WTC11 (cell line): ENCODE results near the gene RUVBL1. TPM values are rescaled to one million over a fixed set of nuclear protein-coding genes. Genes with fewer than 3 reads are reported as not detected.

ENCODE experiments used
- ATAC-seq: fragments of 200-7000 bp; cut with Tn5 transposase; 2 replicates; pipeline ENCODE4 v1.10.0; 2021; ENCODE audit warnings: mild to moderate bottlenecking, moderate library complexity
- Bru-seq: library from RNA; stranded (reverse); fragments of 400-500 nt; gene quantifications from one replicate; lab custom pipeline; 2021; lab: Mats Ljungman, UMichigan
- CTCF ChIA-PET: fragments of 300-600 bp; sonication (Branson Sonifier 250); formaldehyde crosslinking; loops from one replicate; lab custom pipeline; 2021; ENCODE audit warnings: antibody characterized with exemption; lab: Charles Lee
- POLR2A ChIA-PET: fragments of 350-600 bp; sonication (Branson Sonifier 250); formaldehyde crosslinking; loops from one replicate; lab custom pipeline; 2021; ENCODE audit warnings: antibody characterized with exemption; lab: Charles Lee
- DNase-seq: peaks from one replicate; pipeline ENCODE4 v3.0.0; 2021; ENCODE audit warnings: low spot score
- H3K27ac Mint-ChIP-seq: 2 replicates; pipeline ENCODE4 v1.8.0; 2021; ENCODE audit warnings: mixed read lengths
- H3K27me3 Mint-ChIP-seq: 2 replicates; pipeline ENCODE4 v1.8.0; 2021; ENCODE audit warnings: low read depth, mild to moderate bottlenecking, moderate library complexity, mixed read lengths
- H3K36me3 Mint-ChIP-seq: 2 replicates; pipeline ENCODE4 v1.8.0; 2021; ENCODE audit warnings: mixed read lengths
- H3K4me1 Mint-ChIP-seq: 2 replicates; pipeline ENCODE4 v1.8.0; 2022; ENCODE audit warnings: mixed read lengths
- H3K4me3 Mint-ChIP-seq: 2 replicates; pipeline ENCODE4 v1.8.0; 2021; ENCODE audit warnings: mild to moderate bottlenecking, moderate library complexity, mixed read lengths
- H3K9me3 Mint-ChIP-seq: 2 replicates; pipeline ENCODE4 v1.8.0; 2021; ENCODE audit warnings: mixed read lengths
- CREB1 ChIP-seq: sonication (generic); formaldehyde crosslinking; IDR thresholded peaks from 2 replicates; pipeline ENCODE4 v1.8.0; 2023; ENCODE audit warnings: mild to moderate bottlenecking, missing genetic modification reagents
- ELF4 ChIP-seq: sonication (generic); formaldehyde crosslinking; IDR thresholded peaks from 2 replicates; pipeline ENCODE4 v1.8.1; 2022; ENCODE audit warnings: low read depth, mild to moderate bottlenecking, moderate library complexity, missing genetic modification reagents
- FOXK1 ChIP-seq: sonication (generic); formaldehyde crosslinking; IDR thresholded peaks from 2 replicates; pipeline ENCODE4 v1.8.0; 2022; ENCODE audit warnings: mild to moderate bottlenecking, moderate library complexity, missing genetic modification reagents
- FOXP1 ChIP-seq: sonication (generic); formaldehyde crosslinking; IDR thresholded peaks from 2 replicates; pipeline ENCODE4 v1.8.0; 2022; ENCODE audit warnings: missing genetic modification reagents, mild to moderate bottlenecking, moderate library complexity, borderline replicate concordance
- GABPB1 ChIP-seq: sonication (generic); formaldehyde crosslinking; IDR thresholded peaks from 2 replicates; pipeline ENCODE4 v1.8.1; 2023; ENCODE audit warnings: mild to moderate bottlenecking, missing genetic modification reagents
- GRHL2 ChIP-seq: fragments of 250-450 bp; sonication (Bioruptor Pico); IDR thresholded peaks from 2 replicates; pipeline ENCODE4 v1.8.0; 2022; ENCODE audit warnings: mild to moderate bottlenecking, moderate library complexity; ENCODE audit not compliant: insufficient replicate concordance, severe bottlenecking
- NFYB ChIP-seq: sonication (generic); formaldehyde crosslinking; conservative IDR thresholded peaks from 2 replicates; pipeline ENCODE4 v1.8.0; 2022; ENCODE audit warnings: low read depth, missing genetic modification reagents
- NR2C2 ChIP-seq: sonication (generic); formaldehyde crosslinking; IDR thresholded peaks from 2 replicates; pipeline ENCODE4 v1.8.0; 2022; ENCODE audit warnings: mild to moderate bottlenecking, missing genetic modification reagents
- PRRX2 ChIP-seq: fragments of 250-450 bp; sonication (Bioruptor Pico); IDR thresholded peaks from 2 replicates; pipeline ENCODE4 v1.8.0; 2021; ENCODE audit warnings: mild to moderate bottlenecking
- RORB ChIP-seq: fragments of 250-450 bp; sonication (Bioruptor Pico); IDR thresholded peaks from 2 replicates; pipeline ENCODE4 v1.9.0; 2021; ENCODE audit warnings: mild to moderate bottlenecking
- SMAD3 ChIP-seq: sonication (generic); formaldehyde crosslinking; IDR thresholded peaks from 2 replicates; pipeline ENCODE4 v1.8.0; 2022; ENCODE audit warnings: missing genetic modification reagents, mild to moderate bottlenecking, borderline replicate concordance
- TCF7 ChIP-seq: sonication (generic); formaldehyde crosslinking; IDR thresholded peaks from 2 replicates; pipeline ENCODE4 v1.8.0; 2022; ENCODE audit warnings: mild to moderate bottlenecking, low read depth, missing genetic modification reagents, moderate library complexity
- TEAD4 ChIP-seq: sonication (generic); formaldehyde crosslinking; IDR thresholded peaks from 2 replicates; pipeline ENCODE4 v1.8.0; 2022; ENCODE audit warnings: mild to moderate bottlenecking, missing genetic modification reagents
- ZNF138 ChIP-seq: sonication (generic); formaldehyde crosslinking; conservative IDR thresholded peaks from 2 replicates; pipeline ENCODE4 v1.8.1; 2022; ENCODE audit warnings: mild to moderate bottlenecking, moderate library complexity, missing genetic modification reagents
- ZNF263 ChIP-seq: sonication (generic); formaldehyde crosslinking; IDR thresholded peaks from 2 replicates; pipeline ENCODE4 v1.8.1; 2022; ENCODE audit warnings: low read depth, mild to moderate bottlenecking, moderate library complexity, missing genetic modification reagents
- ZNF671 ChIP-seq: fragments of 250-450 bp; sonication (Bioruptor Pico); IDR thresholded peaks from 2 replicates; pipeline ENCODE4 v1.8.0; 2021; ENCODE audit warnings: mild to moderate bottlenecking
- long read RNA-seq, 3 experiments: library from RNA in 1 of 3; library from capped mRNA in 1 of 3; library from polyadenylated mRNA in 1 of 3; unstranded in 2 of 3; stranded (forward) in 1 of 3; transcript quantifications; one replicate each; pipeline ENCODE4 v2.0.0, GENCODE V29; 2021
- total RNA-seq: library from RNA; stranded (reverse); gene quantifications from 3 replicates; pipeline ENCODE4 v1.2.3, GENCODE V29; 2021
- TF ChIP-seq, protein P1 (sequence below): sonication (generic); formaldehyde crosslinking; IDR thresholded peaks from 2 replicates; pipeline ENCODE4 v1.8.1; 2022; ENCODE audit warnings: mild to moderate bottlenecking, missing genetic modification reagents, moderate library complexity, borderline replicate concordance
- TF ChIP-seq, protein P2 (sequence below): sonication (generic); formaldehyde crosslinking; IDR thresholded peaks from 2 replicates; pipeline ENCODE4 v1.8.1; 2022; ENCODE audit warnings: missing genetic modification reagents, borderline replicate concordance
- TF ChIP-seq, protein P3 (sequence below): fragments of 250-450 bp; sonication (Bioruptor Pico); IDR thresholded peaks from 2 replicates; pipeline ENCODE4 v1.8.0; 2021; ENCODE audit warnings: mild to moderate bottlenecking
- TF ChIP-seq, protein P4 (sequence below): sonication (generic); formaldehyde crosslinking; IDR thresholded peaks from 2 replicates; pipeline ENCODE4 v1.8.1; 2023; ENCODE audit warnings: mild to moderate bottlenecking, missing genetic modification reagents, moderate library complexity
- TF ChIP-seq, protein P5 (sequence below): fragments of 250-450 bp; sonication (Bioruptor Pico); IDR thresholded peaks from 2 replicates; pipeline ENCODE4 v1.9.0; 2021; ENCODE audit warnings: mild to moderate bottlenecking
- TF ChIP-seq, protein P6 (sequence below): sonication (generic); formaldehyde crosslinking; IDR thresholded peaks from 2 replicates; pipeline ENCODE4 v1.8.1; 2023; ENCODE audit warnings: mild to moderate bottlenecking, missing genetic modification reagents, moderate library complexity
- TF ChIP-seq, protein P7 (sequence below): sonication (generic); formaldehyde crosslinking; IDR thresholded peaks from 2 replicates; pipeline ENCODE4 v1.8.1; 2022; ENCODE audit warnings: low read depth, mild to moderate bottlenecking, moderate library complexity, missing genetic modification reagents, borderline replicate concordance
- TF ChIP-seq, protein P8 (sequence below): sonication (generic); formaldehyde crosslinking; IDR thresholded peaks from 2 replicates; pipeline ENCODE4 v1.8.1; 2022; ENCODE audit warnings: mild to moderate bottlenecking, moderate library complexity, missing genetic modification reagents

The RUVBL1 gene
- total RNA-seq (116 to 121 TPM (median 118 TPM) in 3 replicates), Bru-seq, nascent RNA (percentile 73 among the genes with signal in this experiment)
- long read RNA-seq, experiment 1, transcript RUVBL1-201 (11 exons, 1,761 nt), result major isoform, 419 of 487 reads
- long read RNA-seq, experiment 1, partial matches to known transcripts, result 24 of 487 reads
- long read RNA-seq, experiment 1, other reads (novel, unspliced or antisense), result 44 of 487 reads
- long read RNA-seq, experiment 2, full-length matches to known transcripts, result 151 of 228 reads
- long read RNA-seq, experiment 2, partial matches to known transcripts, result 44 of 228 reads
- long read RNA-seq, experiment 2, other reads (novel, unspliced or antisense), result 33 of 228 reads
- long read RNA-seq, experiment 3, transcript RUVBL1-201 (11 exons, 1,761 nt), result major isoform, 601 of 695 reads
- long read RNA-seq, experiment 3, partial matches to known transcripts, result 25 of 695 reads
- long read RNA-seq, experiment 3, other reads (novel, unspliced or antisense), result 69 of 695 reads

DNA sequence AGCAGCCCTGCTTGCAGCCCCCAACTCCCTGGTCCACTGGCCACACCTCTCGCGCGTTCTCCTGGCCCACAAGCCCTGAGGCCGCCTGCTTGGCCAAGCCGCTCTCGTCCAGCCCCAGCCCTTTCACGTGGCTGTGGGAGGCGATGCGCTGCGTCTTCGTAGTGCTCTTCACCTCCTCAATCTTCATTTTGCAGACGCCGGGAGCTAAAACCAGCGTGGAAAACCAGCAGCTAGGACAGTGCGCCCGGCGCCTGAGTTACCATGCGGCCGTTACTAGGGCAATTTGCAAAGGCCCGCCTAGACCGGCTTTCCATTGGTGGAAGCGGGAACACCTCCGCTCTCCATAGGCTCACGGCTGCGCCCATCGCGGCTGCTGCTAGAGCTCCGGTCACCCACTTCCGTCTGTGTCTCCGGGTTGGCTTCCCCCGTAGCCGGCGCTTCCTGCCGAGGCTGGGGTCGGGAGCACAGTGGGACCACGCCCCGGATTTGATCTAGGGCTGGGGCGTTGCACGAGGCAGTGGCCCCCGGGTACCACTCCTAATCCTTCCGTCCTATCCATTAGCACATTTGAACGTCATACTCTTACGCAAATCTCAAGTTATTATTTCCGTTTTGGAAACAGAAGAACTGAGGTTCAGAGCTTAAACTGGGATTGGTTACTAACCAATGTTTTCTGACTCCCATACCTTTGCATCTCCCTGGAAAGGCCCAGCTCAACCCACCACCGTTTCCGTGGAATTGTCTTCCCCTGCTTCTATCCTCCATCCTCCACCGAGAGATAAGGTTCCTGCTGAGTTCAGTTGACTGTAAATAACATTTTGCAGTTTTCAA lies at the start of gene RUVBL1:
RUVBL1 (minus strand) TSS at position 275 of the 831 bp plus-strand sequence; CDS start at position 187, 88 bp downstream.
- ATAC-seq, result peak; percentile 99
- POLR2A ChIA-PET, result interaction anchor here (0.9 to 1.5 kb wide), 3 partner anchors 10 to 30 kb away, joined by 3 to 5 read pairs (median 4); no protein-coding TSS in a partner anchor
- CTCF ChIA-PET, result interaction anchor here (1.0 to 2.4 kb wide), 8 partner anchors 10 to 444 kb away, joined by 3 to 26 read pairs (median 4); partner anchors contain the start of gene EEFSEC
- TF ChIP-seq NFYB (CRISPR knock-in tag) (peak; percentile 94), TCF7 (no peak), ZNF138 (CRISPR knock-in tag) (no peak), ZNF671 (no peak), TEAD4 (CRISPR knock-in tag) (no peak), PRRX2 (CRISPR knock-in tag) (no peak), FOXK1 (CRISPR knock-in tag) (peak; percentile 38; the same call in 1 of the 2 replicates), FOXP1 (CRISPR knock-in tag) (peak; percentile 57; the same call in 1 of the 2 replicates), NR2C2 (CRISPR knock-in tag) (peak; percentile 88), GABPB1 (peak; percentile 84), GRHL2 (CRISPR knock-in tag) (no peak), ZNF263 (no peak), SMAD3 (CRISPR knock-in tag) (0 out of 2 replicates have a peak, but pooled peaks have one; percentile 30), CREB1 (CRISPR knock-in tag) (peak; percentile 48; the same call in 1 of the 2 replicates), RORB (no peak), ELF4 (CRISPR knock-in tag) (no peak)
- TF ChIP-seq, protein P1, sequence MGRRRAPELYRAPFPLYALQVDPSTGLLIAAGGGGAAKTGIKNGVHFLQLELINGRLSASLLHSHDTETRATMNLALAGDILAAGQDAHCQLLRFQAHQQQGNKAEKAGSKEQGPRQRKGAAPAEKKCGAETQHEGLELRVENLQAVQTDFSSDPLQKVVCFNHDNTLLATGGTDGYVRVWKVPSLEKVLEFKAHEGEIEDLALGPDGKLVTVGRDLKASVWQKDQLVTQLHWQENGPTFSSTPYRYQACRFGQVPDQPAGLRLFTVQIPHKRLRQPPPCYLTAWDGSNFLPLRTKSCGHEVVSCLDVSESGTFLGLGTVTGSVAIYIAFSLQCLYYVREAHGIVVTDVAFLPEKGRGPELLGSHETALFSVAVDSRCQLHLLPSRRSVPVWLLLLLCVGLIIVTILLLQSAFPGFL (CRISPR knock-in tag), result no peak
- TF ChIP-seq, protein P2, sequence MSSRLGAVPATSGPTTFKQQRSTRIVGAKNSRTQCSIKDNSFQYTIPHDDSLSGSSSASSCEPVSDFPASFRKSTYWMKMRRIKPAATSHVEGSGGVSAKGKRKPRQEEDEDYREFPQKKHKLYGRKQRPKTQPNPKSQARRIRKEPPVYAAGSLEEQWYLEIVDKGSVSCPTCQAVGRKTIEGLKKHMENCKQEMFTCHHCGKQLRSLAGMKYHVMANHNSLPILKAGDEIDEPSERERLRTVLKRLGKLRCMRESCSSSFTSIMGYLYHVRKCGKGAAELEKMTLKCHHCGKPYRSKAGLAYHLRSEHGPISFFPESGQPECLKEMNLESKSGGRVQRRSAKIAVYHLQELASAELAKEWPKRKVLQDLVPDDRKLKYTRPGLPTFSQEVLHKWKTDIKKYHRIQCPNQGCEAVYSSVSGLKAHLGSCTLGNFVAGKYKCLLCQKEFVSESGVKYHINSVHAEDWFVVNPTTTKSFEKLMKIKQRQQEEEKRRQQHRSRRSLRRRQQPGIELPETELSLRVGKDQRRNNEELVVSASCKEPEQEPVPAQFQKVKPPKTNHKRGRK (CRISPR knock-in tag), result no peak
- TF ChIP-seq, protein P3, sequence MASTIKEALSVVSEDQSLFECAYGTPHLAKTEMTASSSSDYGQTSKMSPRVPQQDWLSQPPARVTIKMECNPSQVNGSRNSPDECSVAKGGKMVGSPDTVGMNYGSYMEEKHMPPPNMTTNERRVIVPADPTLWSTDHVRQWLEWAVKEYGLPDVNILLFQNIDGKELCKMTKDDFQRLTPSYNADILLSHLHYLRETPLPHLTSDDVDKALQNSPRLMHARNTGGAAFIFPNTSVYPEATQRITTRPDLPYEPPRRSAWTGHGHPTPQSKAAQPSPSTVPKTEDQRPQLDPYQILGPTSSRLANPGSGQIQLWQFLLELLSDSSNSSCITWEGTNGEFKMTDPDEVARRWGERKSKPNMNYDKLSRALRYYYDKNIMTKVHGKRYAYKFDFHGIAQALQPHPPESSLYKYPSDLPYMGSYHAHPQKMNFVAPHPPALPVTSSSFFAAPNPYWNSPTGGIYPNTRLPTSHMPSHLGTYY (CRISPR knock-in tag), result no peak
- TF ChIP-seq, protein P4, sequence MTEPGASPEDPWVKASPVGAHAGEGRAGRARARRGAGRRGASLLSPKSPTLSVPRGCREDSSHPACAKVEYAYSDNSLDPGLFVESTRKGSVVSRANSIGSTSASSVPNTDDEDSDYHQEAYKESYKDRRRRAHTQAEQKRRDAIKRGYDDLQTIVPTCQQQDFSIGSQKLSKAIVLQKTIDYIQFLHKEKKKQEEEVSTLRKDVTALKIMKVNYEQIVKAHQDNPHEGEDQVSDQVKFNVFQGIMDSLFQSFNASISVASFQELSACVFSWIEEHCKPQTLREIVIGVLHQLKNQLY, result no peak
- TF ChIP-seq, protein P5, sequence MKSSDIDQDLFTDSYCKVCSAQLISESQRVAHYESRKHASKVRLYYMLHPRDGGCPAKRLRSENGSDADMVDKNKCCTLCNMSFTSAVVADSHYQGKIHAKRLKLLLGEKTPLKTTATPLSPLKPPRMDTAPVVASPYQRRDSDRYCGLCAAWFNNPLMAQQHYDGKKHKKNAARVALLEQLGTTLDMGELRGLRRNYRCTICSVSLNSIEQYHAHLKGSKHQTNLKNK (CRISPR knock-in tag), result no peak
- TF ChIP-seq, protein P6, sequence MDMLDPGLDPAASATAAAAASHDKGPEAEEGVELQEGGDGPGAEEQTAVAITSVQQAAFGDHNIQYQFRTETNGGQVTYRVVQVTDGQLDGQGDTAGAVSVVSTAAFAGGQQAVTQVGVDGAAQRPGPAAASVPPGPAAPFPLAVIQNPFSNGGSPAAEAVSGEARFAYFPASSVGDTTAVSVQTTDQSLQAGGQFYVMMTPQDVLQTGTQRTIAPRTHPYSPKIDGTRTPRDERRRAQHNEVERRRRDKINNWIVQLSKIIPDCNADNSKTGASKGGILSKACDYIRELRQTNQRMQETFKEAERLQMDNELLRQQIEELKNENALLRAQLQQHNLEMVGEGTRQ (CRISPR knock-in tag), result no peak
- TF ChIP-seq, protein P7, sequence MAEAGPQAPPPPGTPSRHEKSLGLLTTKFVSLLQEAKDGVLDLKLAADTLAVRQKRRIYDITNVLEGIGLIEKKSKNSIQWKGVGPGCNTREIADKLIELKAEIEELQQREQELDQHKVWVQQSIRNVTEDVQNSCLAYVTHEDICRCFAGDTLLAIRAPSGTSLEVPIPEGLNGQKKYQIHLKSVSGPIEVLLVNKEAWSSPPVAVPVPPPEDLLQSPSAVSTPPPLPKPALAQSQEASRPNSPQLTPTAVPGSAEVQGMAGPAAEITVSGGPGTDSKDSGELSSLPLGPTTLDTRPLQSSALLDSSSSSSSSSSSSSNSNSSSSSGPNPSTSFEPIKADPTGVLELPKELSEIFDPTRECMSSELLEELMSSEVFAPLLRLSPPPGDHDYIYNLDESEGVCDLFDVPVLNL (CRISPR knock-in tag), result no peak
- TF ChIP-seq, protein P8, sequence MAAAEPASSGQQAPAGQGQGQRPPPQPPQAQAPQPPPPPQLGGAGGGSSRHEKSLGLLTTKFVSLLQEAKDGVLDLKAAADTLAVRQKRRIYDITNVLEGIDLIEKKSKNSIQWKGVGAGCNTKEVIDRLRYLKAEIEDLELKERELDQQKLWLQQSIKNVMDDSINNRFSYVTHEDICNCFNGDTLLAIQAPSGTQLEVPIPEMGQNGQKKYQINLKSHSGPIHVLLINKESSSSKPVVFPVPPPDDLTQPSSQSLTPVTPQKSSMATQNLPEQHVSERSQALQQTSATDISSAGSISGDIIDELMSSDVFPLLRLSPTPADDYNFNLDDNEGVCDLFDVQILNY (CRISPR knock-in tag), result peak; percentile 69; the same call in 1 of the 2 replicates

More for the DNA sequence above, at the start of gene RUVBL1:
- peak within 1 kb of the TSS; percentile 95 for H3K27ac Mint-ChIP-seq
- 0 out of 2 replicates have a peak, but pooled peaks cover 7% of the 10 kb centered on the region for H3K9me3 Mint-ChIP-seq
- peaks cover 11% of the 10 kb centered on the region for H3K36me3 Mint-ChIP-seq
- DNase-seq, result peak; percentile 98
- peaks cover 11% of the 10 kb centered on the region for H3K27me3 Mint-ChIP-seq
- peaks cover 15% of the 10 kb centered on the region for H3K4me1 Mint-ChIP-seq
- H3K4me3 Mint-ChIP-seq, result peak within 1 kb of the TSS; percentile 97
